ENCODE data around the gene SUZ12. TPM values are rescaled to one million over a fixed set of nuclear protein-coding genes. Genes with fewer than 3 reads are reported as not detected.

Gene SUZ12
- total RNA-seq, result 28.0 TPM

GRCh38 chr17:31936615-31937609 lies at the start of gene SUZ12:
TSS of gene SUZ12 (plus strand) at chr17:31937007. CDS start at chr17:31937247, 240 bp downstream.

GRCh38 chr17:32006957-32007462 lies 70.2 kb downstream of the SUZ12 start, which contains the start of gene LRRC37B:
TSS of gene LRRC37B (plus strand) at chr17:32007383. CDS start at chr17:32021393, 14,010 bp downstream.

Small RNA genes lying within 50 kb of the gene (small RNA-seq; reads per million reads assigned to genes)
- gene AC090616.4 (ENCODE audit: low replicate concordance) (not detected), gene RNA5SP437 (ENCODE audit: low replicate concordance) (not detected)

Other genes with a start within 250 kb of the SUZ12 start
- 43.8 TPM for gene COPRS, start 77.8 kb upstream of the SUZ12 start, total RNA-seq
- gene UTP6, start 35.3 kb upstream of the SUZ12 start, total RNA-seq, result 37.7 TPM
- gene LRRC37B, start 70.4 kb downstream of the SUZ12 start, total RNA-seq, result 26.3 TPM
- 48.3 TPM for gene RHOT1, start 205.5 kb downstream of the SUZ12 start, total RNA-seq